Stomach (tissue), 9 donors: ENCODE results near the gene EGFLAM. TPM values are rescaled to one million over a fixed set of nuclear protein-coding genes. Genes with fewer than 3 reads are reported as not detected.

Experiments
- DNase-seq, 2 donors: peaks; one replicate each; pipeline versions ENCODE4 v3.0.0 to v3.0.0-alpha.2; 2013 to 2019
- H3K27ac ChIP-seq, 5 donors: fragments of 200-600 bp in 4 of 5; sonication (generic) in 4 of 5; one replicate each; pipeline ENCODE4 v1.5.1; 2013 to 2019; ENCODE audit warnings: mild to moderate bottlenecking in 1 of 5, moderate library complexity in 1 of 5
- H3K27me3 ChIP-seq, 3 donors: fragments of 200-600 bp; sonication (generic); one replicate each; pipeline ENCODE4 v1.5.1; 2017 to 2019; ENCODE audit warnings: mixed run types in 1 of 3
- H3K36me3 ChIP-seq, 4 donors: fragments of 200-600 bp; sonication (generic); 1 replicate in 3 of 4; 2 replicates in 1 of 4; pipeline ENCODE4 v1.5.1; 2016 to 2019
- H3K4me1 ChIP-seq, 4 donors: fragments of 200-600 bp; sonication (generic); one replicate each; pipeline ENCODE4 v1.5.1; 2016 to 2019
- H3K4me3 ChIP-seq, 4 donors: fragments of 200-600 bp; sonication (generic) in 3 of 4; one replicate each; pipeline ENCODE4 v1.5.1; 2016 to 2019; ENCODE audit warnings: mild to moderate bottlenecking in 1 of 4
- H3K9me3 ChIP-seq, 4 donors: fragments of 200-600 bp; sonication (generic); one replicate each; pipeline ENCODE4 v1.5.1; 2016 to 2019
- CTCF ChIP-seq, 7 experiments: fragments of 450-650 bp in 4 of 7; fragments of 200-600 bp in 3 of 7; sonication (generic) in 3 of 7; IDR thresholded peaks; one replicate each; pipeline ENCODE4 v1.5.1; 2016 to 2019; ENCODE audit warnings: antibody characterized with exemption in 7 of 7, control low read depth in 2 of 7, mild to moderate bottlenecking in 1 of 7
- EP300 ChIP-seq: sonication (generic); formaldehyde crosslinking; IDR thresholded peaks from one replicate; pipeline ENCODE4 v1.6.1; 2017; ENCODE audit warnings: antibody characterized with exemption
- POLR2A ChIP-seq, 4 donors: fragments of 450-650 bp; IDR thresholded peaks; one replicate each; pipeline ENCODE4 v1.6.1; 2016; ENCODE audit warnings: antibody characterized with exemption in 4 of 4, control low read depth in 2 of 4, mild to moderate bottlenecking in 1 of 4, moderate library complexity in 1 of 4
- POLR2AphosphoS5 ChIP-seq, 3 donors: sonication (generic); formaldehyde crosslinking; IDR thresholded peaks; one replicate each; pipeline ENCODE4 v1.6.1; 2016; ENCODE audit warnings: antibody characterized with exemption in 3 of 3
- WGBS, 5 donors: extraction: QIAGEN DNeasy Blood & Tissue Kit in 3 of 5; methylation state at CpG; one replicate each; pipeline versions ENCODE4 v1.1.5 to v1.1.7; 2013 to 2018; 5-methylcytosine and 5-hydroxymethylcytosine counted together
- intact Hi-C: fragments of 100-400 bp; cut with DNase I; formaldehyde crosslinking; loops from one replicate; pipeline ENCODE4 v1.15.1; 2023; ENCODE audit warnings: low total_unique reads
- polyA plus RNA-seq, 3 donors: library from polyadenylated mRNA; stranded (reverse); fragments of 200-250 nt; gene quantifications; one replicate each; pipeline ENCODE4 v1.2.3, GENCODE V29; 2013
- total RNA-seq, 5 donors: library from RNA; depleted of rRNA; stranded (reverse); fragments of >200 nt; gene quantifications; one replicate each; pipeline versions ENCODE4 v1.1.0 to v1.2.3, GENCODE V29; 2014 to 2016
- donor health status: healthy with polysubstance abuse.
- donor health status: Bipolar disorder and iron deficiency.
- donor health status: healthy.

Gene EGFLAM
- total and polyA plus RNA-seq, 8 donors: 0.61 to 5.9 (median 1.4) TPM; not detected in 3

GRCh38 chr5:38478878-38479277 lies 220.5 kb downstream of the EGFLAM start:
- intact Hi-C loops: no loop called here
- Histone ChIP-seq H3K9me3 (no peaks in the 10 kb centered on the region), H3K27ac (no peak overlapping the region), H3K36me3 (peaks cover 0 to 38% (median 34%) of the 10 kb centered on the region in 4 donors), H3K4me3 (no peak overlapping the region), H3K27me3 (no peaks in the 10 kb centered on the region), H3K4me1 (peaks cover 0 to 10% (median 6%) of the 10 kb centered on the region in 4 donors)
- 64 to 72% (median 69%) methylated on average over 3 of the region's 3 CpGs for WGBS, 5 donors
- no peak for TF ChIP-seq POLR2AphosphoS5 (IDR thresholded peaks at IDR 0.05)
- no peak for TF ChIP-seq CTCF (IDR thresholded peaks at IDR 0.05)
- no peak for TF ChIP-seq EP300
- no peak for TF ChIP-seq POLR2A (IDR thresholded peaks at IDR 0.05)
- no peak for DNase-seq

- DNase-seq: no peak
- Histone ChIP-seq H3K9me3 (no peaks in the 10 kb centered on the region), H3K4me1 (peaks cover 0 to 10% (median 6%) of the 10 kb centered on the region in 4 donors), H3K27ac (no peak overlapping the region), H3K27me3 (no peaks in the 10 kb centered on the region), H3K4me3 (no peak overlapping the region), H3K36me3 (peaks cover 0 to 43% (median 37%) of the 10 kb centered on the region in 4 donors)
- 18 to 32% (median 28%) methylated on average over 6 of the region's 6 CpGs for WGBS, 5 donors
- no peak for TF ChIP-seq CTCF (IDR thresholded peaks at IDR 0.05)
- no peak for TF ChIP-seq POLR2A (IDR thresholded peaks at IDR 0.05)
- TF ChIP-seq POLR2AphosphoS5 (IDR thresholded peaks at IDR 0.05): no peak
- no peak for TF ChIP-seq EP300
- intact Hi-C loops: no loop called here
Measured at GRCh38 chr5:38479315-38479904, 221.1 kb downstream of the EGFLAM start.

GRCh38 chr5:38483805-38484398 lies 225.5 kb downstream of the EGFLAM start:
- Histone ChIP-seq H3K9me3 (no peaks in the 10 kb centered on the region), H3K27me3 (no peaks in the 10 kb centered on the region), H3K4me3 (no peak overlapping the region), H3K27ac (no peak overlapping the region), H3K36me3 (peaks cover 0 to 88% (median 78%) of the 10 kb centered on the region in 4 donors), H3K4me1 (peaks cover 0 to 9% (median 6%) of the 10 kb centered on the region in 4 donors)
- intact Hi-C loops: no loop called here
- no peak for DNase-seq
- no peak for TF ChIP-seq POLR2A (IDR thresholded peaks at IDR 0.05)
- TF ChIP-seq CTCF (IDR thresholded peaks at IDR 0.05): no peak
- TF ChIP-seq EP300: no peak
- TF ChIP-seq POLR2AphosphoS5 (IDR thresholded peaks at IDR 0.05): no peak
- WGBS, 5 donors: 87 to 94% (median 93%) methylated on average over 10 of the region's 10 CpGs

GRCh38 chr5:38494175-38494574 lies 235.8 kb downstream of the EGFLAM start:
- Histone ChIP-seq H3K27me3 (no peaks in the 10 kb centered on the region), H3K4me3 (no peak overlapping the region), H3K36me3 (peaks cover 0 to 82% (median 69%) of the 10 kb centered on the region in 4 donors), H3K27ac (no peak overlapping the region), H3K9me3 (no peaks in the 10 kb centered on the region), H3K4me1 (no peaks in the 10 kb centered on the region)
- 85 to 90% (median 87%) methylated on average over 6 of the region's 6 CpGs for WGBS, 5 donors
- intact Hi-C loops: no loop called here
- DNase-seq: no peak
- TF ChIP-seq CTCF (IDR thresholded peaks at IDR 0.05) (no peak), POLR2A (IDR thresholded peaks at IDR 0.05) (no peak), EP300 (no peak), POLR2AphosphoS5 (IDR thresholded peaks at IDR 0.05) (no peak)
